ENCODE results near the gene DDHD1.
"Not testable (repeated sequence)": the region's sequence is repeated elsewhere in the genome, so short reads cannot be mapped to it uniquely, and the experiment has no call there.

Gene DDHD1

GRCh38 chr14:53128303-53129028 is 24.7 kb downstream of the DDHD1 start:
- Histone ChIP-seq H3K9me3 (ENCODE audit: control insufficient read depth, insufficient read depth, low read depth, low read length) (peaks cover 21% of the 10 kb centered on the region), H3K4me1 (ENCODE audit: control insufficient read depth, insufficient read depth, low read length) (no peaks in the 10 kb centered on the region), H3K27ac (ENCODE audit: low read depth, low read length) (no peak overlapping the region), H3K27me3 (ENCODE audit: control insufficient read depth, insufficient read depth, low read length) (no peaks in the 10 kb centered on the region), H3K4me3 (ENCODE audit: low read depth, low read length) (no peak overlapping the region), H3K36me3 (ENCODE audit: control insufficient read depth, insufficient read depth, low read length) (no peaks in the 10 kb centered on the region), H3K9ac (ENCODE audit: low read length) (no peak overlapping the region)

- Histone ChIP-seq H3K4me1 (ENCODE audit: control insufficient read depth, insufficient read depth, low read length) (no peaks in the 10 kb centered on the region), H3K36me3 (ENCODE audit: control insufficient read depth, insufficient read depth, low read length) (no peaks in the 10 kb centered on the region), H3K27me3 (ENCODE audit: control insufficient read depth, insufficient read depth, low read length) (no peaks in the 10 kb centered on the region), H3K9ac (ENCODE audit: low read length) (no peak overlapping the region), H3K27ac (ENCODE audit: low read depth, low read length) (no peak overlapping the region), H3K9me3 (ENCODE audit: control insufficient read depth, insufficient read depth, low read depth, low read length) (peaks cover 17% of the 10 kb centered on the region), H3K4me3 (ENCODE audit: low read depth, low read length) (no peak overlapping the region)
These were observed 25.3 kb downstream of the DDHD1 start for GRCh38 chr14:53127832-53128231.

- H3K4me3 ChIP-seq (ENCODE audit: low read depth, low read length), result no peak overlapping the region
- H3K27me3 ChIP-seq (ENCODE audit: control insufficient read depth, insufficient read depth, low read length), result no peaks in the 10 kb centered on the region
- H3K4me1 ChIP-seq (ENCODE audit: control insufficient read depth, insufficient read depth, low read length), result no peaks in the 10 kb centered on the region
- H3K27ac ChIP-seq (ENCODE audit: low read depth, low read length), result no peak overlapping the region
- H3K36me3 ChIP-seq (ENCODE audit: control insufficient read depth, insufficient read depth, low read length), result no peaks in the 10 kb centered on the region
- no peak overlapping the region for H3K9ac ChIP-seq (ENCODE audit: low read length)
- H3K9me3 ChIP-seq (ENCODE audit: control insufficient read depth, insufficient read depth, low read depth, low read length), result peaks cover 10% of the 10 kb centered on the region
These were observed 26.0 kb downstream of the DDHD1 start for GRCh38 chr14:53127151-53127550.

- Histone ChIP-seq H3K27ac (ENCODE audit: low read depth, low read length) (no peak overlapping the region), H3K36me3 (ENCODE audit: control insufficient read depth, insufficient read depth, low read length) (no peaks in the 10 kb centered on the region), H3K9ac (ENCODE audit: low read length) (no peak overlapping the region), H3K4me3 (ENCODE audit: low read depth, low read length) (no peak overlapping the region), H3K27me3 (ENCODE audit: control insufficient read depth, insufficient read depth, low read length) (no peaks in the 10 kb centered on the region), H3K4me1 (ENCODE audit: control insufficient read depth, insufficient read depth, low read length) (no peaks in the 10 kb centered on the region), H3K9me3 (ENCODE audit: control insufficient read depth, insufficient read depth, low read depth, low read length) (peaks cover 6% of the 10 kb centered on the region)
These were observed 26.4 kb downstream of the DDHD1 start for GRCh38 chr14:53126731-53127130.

- no peak overlapping the region for H3K9ac ChIP-seq (ENCODE audit: low read length)
- H3K4me1 ChIP-seq (ENCODE audit: control insufficient read depth, insufficient read depth, low read length), result no peaks in the 10 kb centered on the region
- H3K36me3 ChIP-seq (ENCODE audit: control insufficient read depth, insufficient read depth, low read length), result no peaks in the 10 kb centered on the region
- H3K4me3 ChIP-seq (ENCODE audit: low read depth, low read length), result no peak overlapping the region
- H3K9me3 ChIP-seq (ENCODE audit: control insufficient read depth, insufficient read depth, low read depth, low read length), result peaks cover 10% of the 10 kb centered on the region; the same call in 1 of the 2 replicates
- no peaks in the 10 kb centered on the region for H3K27me3 ChIP-seq (ENCODE audit: control insufficient read depth, insufficient read depth, low read length)
- H3K27ac ChIP-seq (ENCODE audit: low read depth, low read length), result no peak overlapping the region
These were observed 28.3 kb downstream of the DDHD1 start for GRCh38 chr14:53124786-53125185.

GRCh38 chr14:53121419-53121818 is 31.7 kb downstream of the DDHD1 start:
- H3K9ac ChIP-seq (ENCODE audit: low read length); H3K4me3 ChIP-seq (ENCODE audit: low read depth, low read length); H3K27me3 ChIP-seq (ENCODE audit: control insufficient read depth, insufficient read depth, low read length); H3K9me3 ChIP-seq (ENCODE audit: control insufficient read depth, insufficient read depth, low read depth, low read length); H3K4me1 ChIP-seq (ENCODE audit: control insufficient read depth, insufficient read depth, low read length); H3K36me3 ChIP-seq (ENCODE audit: control insufficient read depth, insufficient read depth, low read length); H3K27ac ChIP-seq (ENCODE audit: low read depth, low read length): not testable (repeated sequence)

GRCh38 chr14:53117479-53117878 is 35.6 kb downstream of the DDHD1 start:
- H3K27ac ChIP-seq (ENCODE audit: low read depth, low read length); H3K27me3 ChIP-seq (ENCODE audit: control insufficient read depth, insufficient read depth, low read length): not testable (repeated sequence)

GRCh38 chr14:53113989-53114388 is 39.1 kb downstream of the DDHD1 start:
- Histone ChIP-seq H3K27me3 (ENCODE audit: control insufficient read depth, insufficient read depth, low read length) (no peaks in the 10 kb centered on the region), H3K9ac (ENCODE audit: low read length) (no peak overlapping the region), H3K36me3 (ENCODE audit: control insufficient read depth, insufficient read depth, low read length) (no peaks in the 10 kb centered on the region), H3K9me3 (ENCODE audit: control insufficient read depth, insufficient read depth, low read depth, low read length) (no peaks in the 10 kb centered on the region), H3K4me3 (ENCODE audit: low read depth, low read length) (no peak overlapping the region), H3K4me1 (ENCODE audit: control insufficient read depth, insufficient read depth, low read length) (peaks cover 17% of the 10 kb centered on the region), H3K27ac (ENCODE audit: low read depth, low read length) (no peak overlapping the region)

More at GRCh38 chr14:53117479-53117878, 35.6 kb downstream of the DDHD1 start:
- H3K4me1 ChIP-seq (ENCODE audit: control insufficient read depth, insufficient read depth, low read length), result peaks cover 11% of the 10 kb centered on the region
- H3K4me3 ChIP-seq (ENCODE audit: low read depth, low read length); H3K9ac ChIP-seq (ENCODE audit: low read length); H3K36me3 ChIP-seq (ENCODE audit: control insufficient read depth, insufficient read depth, low read length); H3K9me3 ChIP-seq (ENCODE audit: control insufficient read depth, insufficient read depth, low read depth, low read length): not testable (repeated sequence)

GRCh38 chr14:53110096-53110495 is 43.0 kb downstream of the DDHD1 start:
- no peak overlapping the region for H3K9ac ChIP-seq (ENCODE audit: low read length)
- H3K4me3 ChIP-seq (ENCODE audit: low read depth, low read length), result no peak overlapping the region
- no peak overlapping the region for H3K27ac ChIP-seq (ENCODE audit: low read depth, low read length)
- H3K4me1 ChIP-seq (ENCODE audit: control insufficient read depth, insufficient read depth, low read length), result peaks cover 11% of the 10 kb centered on the region; the same call in 1 of the 2 replicates
- H3K9me3 ChIP-seq (ENCODE audit: control insufficient read depth, insufficient read depth, low read depth, low read length), result peaks cover 10% of the 10 kb centered on the region
- H3K27me3 ChIP-seq (ENCODE audit: control insufficient read depth, insufficient read depth, low read length), result no peaks in the 10 kb centered on the region
- no peaks in the 10 kb centered on the region for H3K36me3 ChIP-seq (ENCODE audit: control insufficient read depth, insufficient read depth, low read length)

GRCh38 chr14:53109105-53110041 is 43.8 kb downstream of the DDHD1 start:
- no peak overlapping the region for H3K9ac ChIP-seq (ENCODE audit: low read length)
- H3K4me1 ChIP-seq (ENCODE audit: control insufficient read depth, insufficient read depth, low read length), result peaks cover 10% of the 10 kb centered on the region; the same call in 1 of the 2 replicates
- no peak overlapping the region for H3K27ac ChIP-seq (ENCODE audit: low read depth, low read length)
- peaks cover 10% of the 10 kb centered on the region for H3K9me3 ChIP-seq (ENCODE audit: control insufficient read depth, insufficient read depth, low read depth, low read length)
- H3K4me3 ChIP-seq (ENCODE audit: low read depth, low read length), result no peak overlapping the region
- H3K36me3 ChIP-seq (ENCODE audit: control insufficient read depth, insufficient read depth, low read length), result no peaks in the 10 kb centered on the region
- no peaks in the 10 kb centered on the region for H3K27me3 ChIP-seq (ENCODE audit: control insufficient read depth, insufficient read depth, low read length)

All from HUES6 (cell line).